NB4 (cell line): Measurements from ENCODE around the gene ZNF670.

Experiments used
- CTCF ChIP-seq: IDR thresholded peaks from one replicate; pipeline ENCODE4 v1.5.1; 2012; ENCODE audit warnings: low read depth, low read length
- MAX ChIP-seq: IDR thresholded peaks from 2 replicates; pipeline ENCODE4 v1.6.1; 2011; ENCODE audit warnings: low read depth, low read length
- POLR2A ChIP-seq: IDR thresholded peaks from 2 replicates; pipeline ENCODE4 v1.6.1; 2011; ENCODE audit warnings: mild to moderate bottlenecking; ENCODE audit not compliant: insufficient read length; ENCODE audit errors: extremely low read depth

- TF ChIP-seq POLR2A (no peak), CTCF (no peak), MAX (no peak)
Measured at GRCh38 chr1:247087256-247087655, 8.6 kb upstream of the ZNF670 start.
